GM21619 (cell line): ENCODE results near the gene APRT.

ENCODE experiments used
- ATAC-seq: cut with Tn5 transposase; IDR thresholded peaks from one replicate; pipeline ENCODE4 v1.9.1; 2021; ENCODE audit not compliant: unreplicated experiment

The APRT gene

GRCh38 chr16:88809068-88809675 lies 2.6 kb downstream of the APRT start:
- ATAC-seq = no peak

GRCh38 chr16:88807626-88808453 lies 3.9 kb downstream of the APRT start:
- ATAC-seq = no peak

- no peak for ATAC-seq
These were observed 4.5 kb downstream of the APRT start for GRCh38 chr16:88807142-88807625.

GRCh38 chr16:88806491-88807111 lies 5.1 kb downstream of the APRT start:
- no peak for ATAC-seq

- ATAC-seq = no peak
These were observed 5.8 kb downstream of the APRT start for GRCh38 chr16:88805887-88806393.

- no peak for ATAC-seq
These were observed 6.4 kb downstream of the APRT start for GRCh38 chr16:88805340-88805715.

- ATAC-seq = no peak
These were observed 7.0 kb downstream of the APRT start for GRCh38 chr16:88804552-88805339.

- ATAC-seq = no peak
These were observed 7.6 kb downstream of the APRT start for GRCh38 chr16:88804173-88804551.

GRCh38 chr16:88803264-88803987 lies 8.3 kb downstream of the APRT start, which contains the start of gene CDT1:
Gene CDT1, plus strand, starts transcription at chr16:88803789. Its CDS starts 43 bp downstream, at chr16:88803832.
- peak; percentile 40 for ATAC-seq

- no peak for ATAC-seq
These were observed 11.5 kb downstream of the APRT start for GRCh38 chr16:88800277-88800592.

- ATAC-seq = no peak
These were observed 12.0 kb downstream of the APRT start for GRCh38 chr16:88799569-88800276.

GRCh38 chr16:88798772-88799455 lies 12.8 kb downstream of the APRT start:
- no peak for ATAC-seq

GRCh38 chr16:88798073-88798472 lies 13.7 kb downstream of the APRT start:
- ATAC-seq = no peak

- ATAC-seq = no peak
These were observed 15.4 kb downstream of the APRT start for GRCh38 chr16:88796278-88796677.

- ATAC-seq = no peak
These were observed 18.3 kb downstream of the APRT start for GRCh38 chr16:88793251-88793954.

GRCh38 chr16:88792668-88793250 lies 19.0 kb downstream of the APRT start:
- no peak for ATAC-seq

GRCh38 chr16:88792078-88792550 lies 19.6 kb downstream of the APRT start:
- ATAC-seq = no peak
